ENCODE results near the gene SLC10A7. TPM values are rescaled to one million over a fixed set of nuclear protein-coding genes. Genes with fewer than 3 reads are reported as not detected.

Gene SLC10A7
- total and polyA plus RNA-seq, 2 donors (not counting 1 experiment from before 2014, with no cell fraction given): 5.7 to 18.3 TPM

DNA sequence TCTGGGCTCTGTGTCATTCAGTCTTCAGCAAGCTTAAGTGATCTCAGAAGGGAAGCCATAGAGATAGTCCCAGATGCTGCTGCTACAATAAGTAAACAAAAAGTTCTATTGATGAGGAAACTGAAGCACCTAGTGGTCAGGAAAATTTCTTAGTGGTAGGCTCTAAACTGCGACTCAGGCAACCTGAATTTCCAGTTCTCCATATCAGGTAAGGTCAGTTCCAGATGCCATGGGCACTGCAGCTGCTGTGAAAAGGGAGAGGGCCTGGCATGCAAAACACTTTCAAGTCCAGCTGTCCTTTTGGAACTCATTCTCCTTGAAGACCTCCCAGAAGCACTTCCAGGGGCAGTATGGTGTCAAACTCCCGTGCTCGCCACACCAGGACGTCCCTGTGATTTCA is 261.2 kb downstream of the SLC10A7 start:
- intact Hi-C loops (cut with micrococcal nuclease): no loop called here

DNA sequence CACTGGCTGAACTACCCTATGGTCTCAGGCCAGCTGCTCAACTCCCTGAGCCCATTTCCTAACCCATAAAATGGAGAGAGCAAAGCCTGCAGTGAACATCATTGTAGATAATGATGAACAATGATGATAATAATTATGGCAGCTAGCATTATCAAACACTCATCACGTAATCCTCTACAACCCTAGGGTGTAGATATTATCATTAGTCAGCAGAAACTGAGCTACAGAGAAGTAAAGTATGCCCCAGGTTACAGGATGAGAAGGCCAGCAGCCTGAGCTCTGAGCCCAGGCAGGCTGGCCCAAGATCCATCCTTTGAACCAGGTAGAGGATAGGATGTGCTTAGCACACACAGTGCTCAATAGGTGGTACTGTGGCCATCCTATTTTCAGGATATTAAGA is 264.2 kb downstream of the SLC10A7 start:
- no peak overlapping the region for H3K27ac Mint-ChIP-seq
- WGBS (ENCODE audit: insufficient coverage): no CpG with 5 or more reads among the region's 1 CpG
- peaks cover 2 to 3% of the 10 kb centered on the region in 2 experiments for H3K36me3 ChIP-seq (replicated peaks in 1 of 2; ENCODE audit: control extremely low read depth in 1 of 2, control insufficient read depth in 1 of 2, extremely low read depth in 1 of 2, insufficient read depth in 2 of 2, low read length in 1 of 2)
- H3K9me3 Mint-ChIP-seq (ENCODE audit: insufficient read depth): no peaks in the 10 kb centered on the region
- H3K79me2 ChIP-seq (ENCODE audit: control insufficient read depth, insufficient read depth, low read length): no peaks in the 10 kb centered on the region
- no peak overlapping the region for H3K9ac ChIP-seq (ENCODE audit: low read length)
- no peak overlapping the region for H3K4me3 ChIP-seq (ENCODE audit: control extremely low read depth in 1 of 5, extremely low read depth in 1 of 5, insufficient read depth in 1 of 5, low read depth in 2 of 5, low read length in 4 of 5)
- no peaks in the 10 kb centered on the region for H3K9me3 ChIP-seq (ENCODE audit: control extremely low read depth in 1 of 3, control insufficient read depth in 2 of 3, insufficient read depth in 1 of 3, low read length in 2 of 3)
- H2AFZ ChIP-seq (ENCODE audit: insufficient read depth, low read depth, low read length, poor library complexity, severe bottlenecking): no peak overlapping the region
- no peaks in the 10 kb centered on the region for H3K27me3 Mint-ChIP-seq
- intact Hi-C loops (cut with micrococcal nuclease): no loop called here
- H3K4me3 Mint-ChIP-seq: no peak overlapping the region
- DNase-seq (no peak), ATAC-seq (ENCODE audit: low read depth) (no peak)
- CTCF ChIA-PET: no interaction called here
- H3K4me1 Mint-ChIP-seq: no peaks in the 10 kb centered on the region
- no peak overlapping the region for H3K27ac ChIP-seq (ENCODE audit: low read length in 2 of 2)
- no peaks in the 10 kb centered on the region for H3K27me3 ChIP-seq (replicated peaks in 1 of 4; ENCODE audit: control extremely low read depth in 1 of 4, control insufficient read depth in 3 of 4, insufficient read depth in 4 of 4, low read length in 3 of 4)
- POLR2A ChIA-PET: no interaction called here
- no peak overlapping the region for H3K4me2 ChIP-seq (replicated peaks; ENCODE audit: low read depth, low read length, poor library complexity, severe bottlenecking)
- TF ChIP-seq, protein P1, sequence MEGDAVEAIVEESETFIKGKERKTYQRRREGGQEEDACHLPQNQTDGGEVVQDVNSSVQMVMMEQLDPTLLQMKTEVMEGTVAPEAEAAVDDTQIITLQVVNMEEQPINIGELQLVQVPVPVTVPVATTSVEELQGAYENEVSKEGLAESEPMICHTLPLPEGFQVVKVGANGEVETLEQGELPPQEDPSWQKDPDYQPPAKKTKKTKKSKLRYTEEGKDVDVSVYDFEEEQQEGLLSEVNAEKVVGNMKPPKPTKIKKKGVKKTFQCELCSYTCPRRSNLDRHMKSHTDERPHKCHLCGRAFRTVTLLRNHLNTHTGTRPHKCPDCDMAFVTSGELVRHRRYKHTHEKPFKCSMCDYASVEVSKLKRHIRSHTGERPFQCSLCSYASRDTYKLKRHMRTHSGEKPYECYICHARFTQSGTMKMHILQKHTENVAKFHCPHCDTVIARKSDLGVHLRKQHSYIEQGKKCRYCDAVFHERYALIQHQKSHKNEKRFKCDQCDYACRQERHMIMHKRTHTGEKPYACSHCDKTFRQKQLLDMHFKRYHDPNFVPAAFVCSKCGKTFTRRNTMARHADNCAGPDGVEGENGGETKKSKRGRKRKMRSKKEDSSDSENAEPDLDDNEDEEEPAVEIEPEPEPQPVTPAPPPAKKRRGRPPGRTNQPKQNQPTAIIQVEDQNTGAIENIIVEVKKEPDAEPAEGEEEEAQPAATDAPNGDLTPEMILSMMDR (IDR thresholded peaks at IDR 0.05): no peak
- no peak for TF ChIP-seq EZH2 (IDR thresholded peaks at IDR 0.05; ENCODE audit: borderline replicate concordance, insufficient read depth, low read depth, low read length, poor library complexity, severe bottlenecking)
- H4K20me1 ChIP-seq (ENCODE audit: control insufficient read depth, insufficient read depth, low read length, poor library complexity, severe bottlenecking): no peaks in the 10 kb centered on the region
- H3K4me1 ChIP-seq (ENCODE audit: control insufficient read depth in 2 of 2, insufficient read depth in 2 of 2, low read length in 2 of 2): no peaks in the 10 kb centered on the region

More for the DNA sequence above, 261.2 kb downstream of the SLC10A7 start:
- CTCF ChIA-PET: no interaction called here
- no peak for DNase-seq
- no peak overlapping the region for H3K27ac Mint-ChIP-seq
- Histone ChIP-seq H4K20me1 (ENCODE audit: control insufficient read depth, insufficient read depth, low read length, poor library complexity, severe bottlenecking) (no peaks in the 10 kb centered on the region), H3K4me3 (ENCODE audit: control extremely low read depth in 1 of 5, extremely low read depth in 1 of 5, insufficient read depth in 1 of 5, low read depth in 2 of 5, low read length in 4 of 5) (no peak overlapping the region), H3K27ac (ENCODE audit: low read length in 2 of 2) (no peak overlapping the region), H3K27me3 (replicated peaks in 1 of 4; ENCODE audit: control extremely low read depth in 1 of 4, control insufficient read depth in 3 of 4, insufficient read depth in 4 of 4, low read length in 3 of 4) (no peaks in the 10 kb centered on the region), H3K9me3 (ENCODE audit: control extremely low read depth in 1 of 3, control insufficient read depth in 2 of 3, insufficient read depth in 1 of 3, low read length in 2 of 3) (no peaks in the 10 kb centered on the region), H3K9ac (ENCODE audit: low read length) (no peak overlapping the region), H3K4me2 (replicated peaks; ENCODE audit: low read depth, low read length, poor library complexity, severe bottlenecking) (no peak overlapping the region), H3K4me1 (ENCODE audit: control insufficient read depth in 2 of 2, insufficient read depth in 2 of 2, low read length in 2 of 2) (no peaks in the 10 kb centered on the region), H3K79me2 (ENCODE audit: control insufficient read depth, insufficient read depth, low read length) (no peaks in the 10 kb centered on the region), H3K36me3 (replicated peaks in 1 of 2; ENCODE audit: control extremely low read depth in 1 of 2, control insufficient read depth in 1 of 2, extremely low read depth in 1 of 2, insufficient read depth in 2 of 2, low read length in 1 of 2) (peaks cover 2% of the 10 kb centered on the region in 2 experiments), H2AFZ (ENCODE audit: insufficient read depth, low read depth, low read length, poor library complexity, severe bottlenecking) (no peak overlapping the region)
- ATAC-seq (ENCODE audit: low read depth): no peak
- H3K4me3 Mint-ChIP-seq: no peak overlapping the region
- POLR2A ChIA-PET: no interaction called here
- WGBS (ENCODE audit: insufficient coverage): 96% methylated on average over 4 of the region's 4 CpGs
- H3K4me1 Mint-ChIP-seq: no peaks in the 10 kb centered on the region
- no peaks in the 10 kb centered on the region for H3K9me3 Mint-ChIP-seq (ENCODE audit: insufficient read depth)
- H3K27me3 Mint-ChIP-seq: no peaks in the 10 kb centered on the region
- TF ChIP-seq, protein P1 (IDR thresholded peaks at IDR 0.05): no peak
- TF ChIP-seq EZH2 (IDR thresholded peaks at IDR 0.05; ENCODE audit: borderline replicate concordance, insufficient read depth, low read depth, low read length, poor library complexity, severe bottlenecking): no peak

Measured in B cell (primary cell).